ENCODE data around the gene NPHP4. TPM values are rescaled to one million over a fixed set of nuclear protein-coding genes. Genes with fewer than 3 reads are reported as not detected.

The NPHP4 gene
- total and polyA plus RNA-seq, 9 of the 15 experiments (the other 6 are each of a cell fraction or from before 2014, with no cell fraction given), result 0.52 to 26.2 (median 6.7) TPM

DNA sequence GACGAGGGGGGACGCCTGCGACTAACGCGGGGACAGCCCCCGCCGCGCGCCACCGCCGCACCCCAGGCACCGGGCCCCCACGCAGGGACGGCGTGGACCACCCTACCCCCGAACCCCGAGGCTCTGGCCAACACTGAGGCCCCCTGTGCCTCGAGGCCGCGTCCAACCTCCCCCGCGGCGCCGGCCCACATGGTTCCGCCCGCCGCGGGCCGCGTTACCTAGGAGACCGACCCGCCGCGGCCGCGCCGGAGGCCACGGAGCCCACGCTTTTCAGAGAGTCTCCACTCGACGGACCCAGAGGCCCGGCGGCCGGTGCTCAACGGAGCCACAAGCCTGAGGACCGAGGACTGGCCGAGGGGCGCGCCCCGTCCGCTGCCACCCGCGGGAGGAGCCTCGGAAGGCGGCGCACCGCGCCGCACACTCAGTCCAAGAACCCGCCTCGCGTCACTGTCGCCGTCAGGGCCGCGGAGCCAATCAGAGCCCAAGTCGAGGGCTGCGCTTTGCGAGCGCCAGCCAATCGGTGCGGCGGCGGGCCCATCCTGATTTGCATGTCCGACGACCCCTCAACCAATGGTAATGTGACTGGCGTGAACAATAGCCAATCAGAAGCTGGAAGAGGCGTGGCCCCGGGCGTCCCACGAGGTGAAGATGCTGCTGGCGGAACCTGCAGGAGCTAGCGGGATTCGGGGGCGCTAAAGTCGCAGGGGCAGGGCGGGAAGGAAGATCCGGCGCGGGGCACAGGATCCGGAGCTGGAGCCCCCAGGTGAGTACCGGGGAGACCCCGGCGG is at the start of gene NPHP4 (continued):
- TF ChIP-seq, protein P1, sequence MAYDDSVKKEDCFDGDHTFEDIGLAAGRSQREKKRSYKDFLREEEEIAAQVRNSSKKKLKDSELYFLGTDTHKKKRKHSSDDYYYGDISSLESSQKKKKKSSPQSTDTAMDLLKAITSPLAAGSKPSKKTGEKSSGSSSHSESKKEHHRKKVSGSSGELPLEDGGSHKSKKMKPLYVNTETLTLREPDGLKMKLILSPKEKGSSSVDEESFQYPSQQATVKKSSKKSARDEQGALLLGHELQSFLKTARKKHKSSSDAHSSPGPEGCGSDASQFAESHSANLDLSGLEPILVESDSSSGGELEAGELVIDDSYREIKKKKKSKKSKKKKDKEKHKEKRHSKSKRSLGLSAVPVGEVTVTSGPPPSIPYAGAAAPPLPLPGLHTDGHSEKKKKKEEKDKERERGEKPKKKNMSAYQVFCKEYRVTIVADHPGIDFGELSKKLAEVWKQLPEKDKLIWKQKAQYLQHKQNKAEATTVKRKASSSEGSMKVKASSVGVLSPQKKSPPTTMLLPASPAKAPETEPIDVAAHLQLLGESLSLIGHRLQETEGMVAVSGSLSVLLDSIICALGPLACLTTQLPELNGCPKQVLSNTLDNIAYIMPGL (CRISPR knock-in tag; IDR thresholded peaks at IDR 0.05), result peak; percentile 85; the same call in 1 of the 2 replicates
- TF ChIP-seq ETV1 (tag; conservative IDR thresholded peaks at IDR 0.05; ENCODE audit: low read depth) (no peak), ZNF778 (CRISPR knock-in tag; IDR thresholded peaks at IDR 0.05) (no peak), ZNF551 (CRISPR knock-in tag; IDR thresholded peaks at IDR 0.05) (no peak), NFATC3 (IDR thresholded peaks at IDR 0.05) (no peak), RBM17 (IDR thresholded peaks at IDR 0.05; ENCODE audit: borderline replicate concordance, low read depth, low read length) (no peak), CAMTA2 (CRISPR knock-in tag; conservative IDR thresholded peaks at IDR 0.05) (peak; percentile 74; the same call in 1 of the 2 replicates), TFAM (CRISPR knock-in tag; conservative IDR thresholded peaks at IDR 0.05) (no peak), HLTF (IDR thresholded peaks at IDR 0.05) (no peak), NCOA1 (IDR thresholded peaks at IDR 0.05; ENCODE audit: low read depth) (no peak), ZBED1 (IDR thresholded peaks at IDR 0.05) (no peak), SMAD1 (IDR thresholded peaks at IDR 0.05; ENCODE audit: low read depth, low read length, partially characterized antibody) (no peak), MXI1 (IDR thresholded peaks at IDR 0.05; ENCODE audit: low read depth, low read length) (peak; percentile 64; the same call in 1 of the 2 replicates), ZNF583 (CRISPR knock-in tag; IDR thresholded peaks at IDR 0.05) (no peak), ZNF282 (CRISPR knock-in tag; IDR thresholded peaks at IDR 0.05) (0 out of 2 replicates have a peak, but pooled peaks have one; percentile 8), THRAP3 (IDR thresholded peaks at IDR 0.05; ENCODE audit: borderline replicate concordance) (no peak), HIVEP1 (CRISPR knock-in tag; IDR thresholded peaks at IDR 0.05) (no peak), FUS (optimal IDR thresholded peaks at IDR 0.05; ENCODE audit: low read depth, low read length) (peak; percentile 84), RNF2 (IDR thresholded peaks at IDR 0.05) (peak; percentile 51; the same call in 1 of the 2 replicates), HDAC6 (IDR thresholded peaks at IDR 0.05; ENCODE audit: low read depth, low read length) (no peak), SIN3A (IDR thresholded peaks at IDR 0.05; ENCODE audit: borderline replicate concordance in 2 of 2, control insufficient read depth in 1 of 2, low read depth in 2 of 2, low read length in 2 of 2) (peak; percentile 90 to 93; a peak in 3 of 4 replicates), MBD2 (IDR thresholded peaks at IDR 0.05; ENCODE audit: borderline replicate concordance, low read depth) (peak; percentile 99)
- TF ChIP-seq, protein P2, sequence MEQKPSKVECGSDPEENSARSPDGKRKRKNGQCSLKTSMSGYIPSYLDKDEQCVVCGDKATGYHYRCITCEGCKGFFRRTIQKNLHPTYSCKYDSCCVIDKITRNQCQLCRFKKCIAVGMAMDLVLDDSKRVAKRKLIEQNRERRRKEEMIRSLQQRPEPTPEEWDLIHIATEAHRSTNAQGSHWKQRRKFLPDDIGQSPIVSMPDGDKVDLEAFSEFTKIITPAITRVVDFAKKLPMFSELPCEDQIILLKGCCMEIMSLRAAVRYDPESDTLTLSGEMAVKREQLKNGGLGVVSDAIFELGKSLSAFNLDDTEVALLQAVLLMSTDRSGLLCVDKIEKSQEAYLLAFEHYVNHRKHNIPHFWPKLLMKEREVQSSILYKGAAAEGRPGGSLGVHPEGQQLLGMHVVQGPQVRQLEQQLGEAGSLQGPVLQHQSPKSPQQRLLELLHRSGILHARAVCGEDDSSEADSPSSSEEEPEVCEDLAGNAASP (IDR thresholded peaks at IDR 0.05), result no peak
- TF ChIP-seq, protein P3, sequence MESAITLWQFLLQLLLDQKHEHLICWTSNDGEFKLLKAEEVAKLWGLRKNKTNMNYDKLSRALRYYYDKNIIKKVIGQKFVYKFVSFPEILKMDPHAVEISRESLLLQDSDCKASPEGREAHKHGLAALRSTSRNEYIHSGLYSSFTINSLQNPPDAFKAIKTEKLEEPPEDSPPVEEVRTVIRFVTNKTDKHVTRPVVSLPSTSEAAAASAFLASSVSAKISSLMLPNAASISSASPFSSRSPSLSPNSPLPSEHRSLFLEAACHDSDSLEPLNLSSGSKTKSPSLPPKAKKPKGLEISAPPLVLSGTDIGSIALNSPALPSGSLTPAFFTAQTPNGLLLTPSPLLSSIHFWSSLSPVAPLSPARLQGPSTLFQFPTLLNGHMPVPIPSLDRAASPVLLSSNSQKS (CRISPR knock-in tag; IDR thresholded peaks at IDR 0.05), result no peak
